K562 (cell line): ENCODE measurements around the gene SPATS1. TPM values are rescaled to one million over a fixed set of nuclear protein-coding genes. Genes with fewer than 3 reads are reported as not detected.

Experiments
- CHD7 ChIP-seq: fragments of 200-600 bp; sonication (generic); IDR thresholded peaks from one replicate; pipeline ENCODE4 v1.6.1; 2012; ENCODE audit warnings: mild to moderate bottlenecking, low read depth, low read length, inconsistent platforms
- E4F1 ChIP-seq: fragments of 250-450 bp; sonication (Bioruptor Pico); IDR thresholded peaks from 2 replicates; pipeline ENCODE4 v1.5.0; 2021; ENCODE audit warnings: mild to moderate bottlenecking, borderline replicate concordance
- GATA2 ChIP-seq: sonication (generic); formaldehyde crosslinking; IDR thresholded peaks from 2 replicates; pipeline ENCODE4 v1.4.0; 2020; ENCODE audit warnings: mild to moderate bottlenecking, missing genetic modification reagents
- HDAC1 ChIP-seq, 2 experiments: fragments of 450-650 bp; IDR thresholded peaks; 2 replicates each; pipeline ENCODE4 v1.6.1; 2016 to 2017; ENCODE audit warnings: inconsistent platforms in 1 of 2, mild to moderate bottlenecking in 1 of 2, moderate library complexity in 1 of 2
- ZNF668 ChIP-seq: fragments of 250-450 bp; sonication (Bioruptor Pico); IDR thresholded peaks from 2 replicates; pipeline ENCODE4 v1.8.0; 2022; ENCODE audit warnings: mild to moderate bottlenecking, inconsistent platforms
- polyA plus RNA-seq, 8 experiments: library from polyadenylated mRNA; depleted of rRNA in 4 of 8; stranded (reverse) in 5 of 8; unstranded in 3 of 8; fragments of >200 nt; fragmentation: Nextera tagmentation in 2 of 8; fragmentation: Illumina TruSeq in 1 of 8; extraction: Ambion mirVana in 2 of 8; extraction: Trizol in 1 of 8; gene quantifications; 2 replicates each; pipeline versions ENCODE4 v1.2.1 to v1.2.3, GENCODE V29; 2011 to 2014; ENCODE audit warnings: inconsistent platforms in 1 of 8, missing spikeins in 1 of 8
- total RNA-seq, 7 experiments: library from RNA; depleted of rRNA in 6 of 7; stranded (reverse); fragments of >200 nt in 6 of 7; fragmentation: Illumina TruSeq in 2 of 7; extraction: Trizol in 2 of 7; gene quantifications; 2 replicates each; pipeline versions ENCODE4 v1.2.1 to v1.2.3, GENCODE V29; 2011 to 2021; ENCODE audit warnings: low replicate concordance in 1 of 7
- TF ChIP-seq, protein P1 (sequence below): sonication (generic); formaldehyde crosslinking; IDR thresholded peaks from 2 replicates; pipeline ENCODE4 v1.8.0; 2023; ENCODE audit warnings: missing genetic modification reagents, mild to moderate bottlenecking, borderline replicate concordance
- TF ChIP-seq, protein P2 (sequence below): fragments of 250-450 bp; sonication (Bioruptor Pico); IDR thresholded peaks from 2 replicates; pipeline ENCODE4 v1.8.0; 2022; ENCODE audit warnings: moderate library complexity, mild to moderate bottlenecking, inconsistent platforms

Gene SPATS1
- total and polyA plus RNA-seq, 9 of the 15 experiments (the other 6 are each of a cell fraction or from before 2014, with no cell fraction given) = not detected

- TF ChIP-seq CHD7 (no peak), ZNF668 (CRISPR knock-in tag) (no peak), E4F1 (CRISPR knock-in tag) (no peak), HDAC1 (IDR thresholded peaks at IDR 0.05) (no peak), GATA2 (CRISPR knock-in tag) (no peak)
- TF ChIP-seq, protein P1, sequence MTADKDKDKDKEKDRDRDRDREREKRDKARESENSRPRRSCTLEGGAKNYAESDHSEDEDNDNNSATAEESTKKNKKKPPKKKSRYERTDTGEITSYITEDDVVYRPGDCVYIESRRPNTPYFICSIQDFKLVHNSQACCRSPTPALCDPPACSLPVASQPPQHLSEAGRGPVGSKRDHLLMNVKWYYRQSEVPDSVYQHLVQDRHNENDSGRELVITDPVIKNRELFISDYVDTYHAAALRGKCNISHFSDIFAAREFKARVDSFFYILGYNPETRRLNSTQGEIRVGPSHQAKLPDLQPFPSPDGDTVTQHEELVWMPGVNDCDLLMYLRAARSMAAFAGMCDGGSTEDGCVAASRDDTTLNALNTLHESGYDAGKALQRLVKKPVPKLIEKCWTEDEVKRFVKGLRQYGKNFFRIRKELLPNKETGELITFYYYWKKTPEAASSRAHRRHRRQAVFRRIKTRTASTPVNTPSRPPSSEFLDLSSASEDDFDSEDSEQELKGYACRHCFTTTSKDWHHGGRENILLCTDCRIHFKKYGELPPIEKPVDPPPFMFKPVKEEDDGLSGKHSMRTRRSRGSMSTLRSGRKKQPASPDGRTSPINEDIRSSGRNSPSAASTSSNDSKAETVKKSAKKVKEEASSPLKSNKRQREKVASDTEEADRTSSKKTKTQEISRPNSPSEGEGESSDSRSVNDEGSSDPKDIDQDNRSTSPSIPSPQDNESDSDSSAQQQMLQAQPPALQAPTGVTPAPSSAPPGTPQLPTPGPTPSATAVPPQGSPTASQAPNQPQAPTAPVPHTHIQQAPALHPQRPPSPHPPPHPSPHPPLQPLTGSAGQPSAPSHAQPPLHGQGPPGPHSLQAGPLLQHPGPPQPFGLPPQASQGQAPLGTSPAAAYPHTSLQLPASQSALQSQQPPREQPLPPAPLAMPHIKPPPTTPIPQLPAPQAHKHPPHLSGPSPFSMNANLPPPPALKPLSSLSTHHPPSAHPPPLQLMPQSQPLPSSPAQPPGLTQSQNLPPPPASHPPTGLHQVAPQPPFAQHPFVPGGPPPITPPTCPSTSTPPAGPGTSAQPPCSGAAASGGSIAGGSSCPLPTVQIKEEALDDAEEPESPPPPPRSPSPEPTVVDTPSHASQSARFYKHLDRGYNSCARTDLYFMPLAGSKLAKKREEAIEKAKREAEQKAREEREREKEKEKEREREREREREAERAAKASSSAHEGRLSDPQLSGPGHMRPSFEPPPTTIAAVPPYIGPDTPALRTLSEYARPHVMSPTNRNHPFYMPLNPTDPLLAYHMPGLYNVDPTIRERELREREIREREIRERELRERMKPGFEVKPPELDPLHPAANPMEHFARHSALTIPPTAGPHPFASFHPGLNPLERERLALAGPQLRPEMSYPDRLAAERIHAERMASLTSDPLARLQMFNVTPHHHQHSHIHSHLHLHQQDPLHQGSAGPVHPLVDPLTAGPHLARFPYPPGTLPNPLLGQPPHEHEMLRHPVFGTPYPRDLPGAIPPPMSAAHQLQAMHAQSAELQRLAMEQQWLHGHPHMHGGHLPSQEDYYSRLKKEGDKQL (CRISPR knock-in tag) = no peak
- TF ChIP-seq, protein P2, sequence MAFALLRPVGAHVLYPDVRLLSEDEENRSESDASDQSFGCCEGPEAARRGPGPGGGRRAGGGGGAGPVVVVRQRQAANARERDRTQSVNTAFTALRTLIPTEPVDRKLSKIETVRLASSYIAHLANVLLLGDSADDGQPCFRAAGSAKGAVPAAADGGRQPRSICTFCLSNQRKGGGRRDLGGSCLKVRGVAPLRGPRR = no peak
Measured at GRCh38 chr6:44390158-44390683, 47.8 kb downstream of the SPATS1 start (continued).
